GM06990 (cell line): ENCODE results near the gene F2R.
"Not testable (repeated sequence)": the region's sequence is repeated elsewhere in the genome, so short reads cannot be mapped to it uniquely, and the experiment has no call there.

Experiments
- DNase-seq: peaks from one replicate; pipeline ENCODE4 v3.0.0-alpha.2; 2011; ENCODE audit not compliant: insufficient read length; ENCODE audit errors: extremely low read depth
- H3K27me3 ChIP-seq: replicated peaks from 2 replicates; pipeline ENCODE4 v1.6.0; 2011; ENCODE audit warnings: low read length; ENCODE audit not compliant: control insufficient read depth, insufficient read depth
- H3K36me3 ChIP-seq: 2 replicates; pipeline ENCODE4 v1.5.1; 2011; ENCODE audit warnings: low read length; ENCODE audit not compliant: control insufficient read depth, insufficient read depth
- H3K4me3 ChIP-seq: replicated peaks from 2 replicates; pipeline ENCODE4 v1.5.1; 2011; ENCODE audit warnings: low read depth, mild to moderate bottlenecking, control low read depth, low read length
- CTCF ChIP-seq: IDR thresholded peaks from 2 replicates; pipeline ENCODE4 v1.5.1; 2011; ENCODE audit warnings: low read length, control low read depth, mild to moderate bottlenecking, inconsistent platforms; ENCODE audit not compliant: insufficient read depth, poor library complexity, severe bottlenecking

Gene F2R

GRCh38 chr5:76754668-76755078 lies 38.7 kb downstream of the F2R start:
- H3K36me3 ChIP-seq = no peaks in the 10 kb centered on the region
- no peak overlapping the region for H3K4me3 ChIP-seq
- TF ChIP-seq CTCF = no peak
- DNase-seq = no peak
- H3K27me3 ChIP-seq = no peaks in the 10 kb centered on the region; the same call in 1 of the 2 replicates

GRCh38 chr5:76755779-76756637 lies 40.1 kb downstream of the F2R start:
- H3K27me3 ChIP-seq = no peaks in the 10 kb centered on the region; the same call in 1 of the 2 replicates
- no peaks in the 10 kb centered on the region for H3K36me3 ChIP-seq
- no peak overlapping the region for H3K4me3 ChIP-seq
- DNase-seq = no peak
- TF ChIP-seq CTCF = no peak

GRCh38 chr5:76757049-76757448 lies 41.1 kb downstream of the F2R start:
- no peaks in the 10 kb centered on the region for H3K27me3 ChIP-seq
- no peaks in the 10 kb centered on the region for H3K36me3 ChIP-seq
- no peak overlapping the region for H3K4me3 ChIP-seq
- TF ChIP-seq CTCF = no peak
- DNase-seq = no peak

GRCh38 chr5:76761118-76761517 lies 45.2 kb downstream of the F2R start:
- not testable (repeated sequence) for H3K27me3 ChIP-seq, DNase-seq, H3K36me3 ChIP-seq, H3K4me3 ChIP-seq

- no peak for TF ChIP-seq CTCF
- no peak for DNase-seq
- H3K27me3 ChIP-seq = no peaks in the 10 kb centered on the region
These were observed 46.6 kb downstream of the F2R start for GRCh38 chr5:76762484-76762883.

GRCh38 chr5:76763136-76763535 lies 47.2 kb downstream of the F2R start:
- H3K4me3 ChIP-seq = no peak overlapping the region
- DNase-seq = peak; percentile 3
- TF ChIP-seq CTCF = no peak
- no peaks in the 10 kb centered on the region for H3K36me3 ChIP-seq
- no peaks in the 10 kb centered on the region for H3K27me3 ChIP-seq

More at GRCh38 chr5:76762484-76762883, 46.6 kb downstream of the F2R start:
- H3K36me3 ChIP-seq = no peaks in the 10 kb centered on the region
- no peak overlapping the region for H3K4me3 ChIP-seq
